Neural crest cell (in vitro differentiated cells): ENCODE measurements around the gene GRXCR2. TPM values are rescaled to one million over a fixed set of nuclear protein-coding genes. Genes with fewer than 3 reads are reported as not detected.

ENCODE experiments used
- DNase-seq: peaks from one replicate; pipeline ENCODE4 v3.0.0; 2021; ENCODE audit warnings: low read depth, mixed read lengths, low spot score
- H3K27ac Mint-ChIP-seq: one replicate; pipeline ENCODE4 v1.8.0; 2021; ENCODE audit warnings: mild to moderate bottlenecking, mixed read lengths; ENCODE audit not compliant: unreplicated experiment
- H3K27me3 Mint-ChIP-seq: 2 replicates; pipeline ENCODE4 v1.8.0; 2021; ENCODE audit warnings: low read depth, mild to moderate bottlenecking, mixed read lengths
- H3K36me3 Mint-ChIP-seq: 2 replicates; pipeline ENCODE4 v1.8.0; 2021; ENCODE audit warnings: low read depth, mild to moderate bottlenecking, mixed read lengths
- H3K4me1 Mint-ChIP-seq: 2 replicates; pipeline ENCODE4 v1.8.0; 2021; ENCODE audit warnings: mixed read lengths
- H3K4me3 Mint-ChIP-seq: one replicate; pipeline ENCODE4 v1.8.0; 2021; ENCODE audit warnings: mild to moderate bottlenecking, mixed read lengths
- H3K9me3 Mint-ChIP-seq: 2 replicates; pipeline ENCODE4 v1.8.0; 2021; ENCODE audit warnings: mixed read lengths
- total RNA-seq: library from RNA; stranded (reverse); gene quantifications from 2 replicates; pipeline ENCODE4 v1.2.1, GENCODE V29; 2021
- TF ChIP-seq, protein P1 (sequence below): fragments of 200-600 bp; sonication (generic); conservative IDR thresholded peaks from 2 replicates; pipeline ENCODE4 v1.5.0; 2021; ENCODE audit warnings: antibody characterized with exemption, mild to moderate bottlenecking

GRXCR2 gene
- total RNA-seq, 1 donor from 2014 or later, result not detected

DNA sequence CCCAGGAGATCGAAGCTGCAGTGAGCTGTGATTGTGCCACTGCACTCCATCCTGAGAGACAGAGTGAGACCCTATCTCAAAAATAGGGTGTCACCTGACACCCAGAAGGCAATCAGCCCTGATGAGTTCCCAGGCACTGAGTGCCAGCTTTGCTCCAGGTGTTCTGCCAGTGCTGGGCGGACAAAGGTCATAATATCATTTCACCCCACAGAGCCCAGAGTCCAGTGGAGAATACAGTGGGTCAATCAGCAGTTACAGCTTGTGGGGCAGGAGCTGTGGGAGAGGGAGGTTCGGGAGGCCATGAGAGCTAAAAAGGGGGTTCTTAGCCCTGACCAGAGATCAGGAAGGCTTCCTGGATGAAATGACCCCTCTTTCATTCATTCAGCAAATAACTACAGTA is 39.2 kb upstream of the GRXCR2 start:
- H3K27ac Mint-ChIP-seq, result no peak overlapping the region
- TF ChIP-seq, protein P1, sequence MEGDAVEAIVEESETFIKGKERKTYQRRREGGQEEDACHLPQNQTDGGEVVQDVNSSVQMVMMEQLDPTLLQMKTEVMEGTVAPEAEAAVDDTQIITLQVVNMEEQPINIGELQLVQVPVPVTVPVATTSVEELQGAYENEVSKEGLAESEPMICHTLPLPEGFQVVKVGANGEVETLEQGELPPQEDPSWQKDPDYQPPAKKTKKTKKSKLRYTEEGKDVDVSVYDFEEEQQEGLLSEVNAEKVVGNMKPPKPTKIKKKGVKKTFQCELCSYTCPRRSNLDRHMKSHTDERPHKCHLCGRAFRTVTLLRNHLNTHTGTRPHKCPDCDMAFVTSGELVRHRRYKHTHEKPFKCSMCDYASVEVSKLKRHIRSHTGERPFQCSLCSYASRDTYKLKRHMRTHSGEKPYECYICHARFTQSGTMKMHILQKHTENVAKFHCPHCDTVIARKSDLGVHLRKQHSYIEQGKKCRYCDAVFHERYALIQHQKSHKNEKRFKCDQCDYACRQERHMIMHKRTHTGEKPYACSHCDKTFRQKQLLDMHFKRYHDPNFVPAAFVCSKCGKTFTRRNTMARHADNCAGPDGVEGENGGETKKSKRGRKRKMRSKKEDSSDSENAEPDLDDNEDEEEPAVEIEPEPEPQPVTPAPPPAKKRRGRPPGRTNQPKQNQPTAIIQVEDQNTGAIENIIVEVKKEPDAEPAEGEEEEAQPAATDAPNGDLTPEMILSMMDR, result no peak
- H3K27me3 Mint-ChIP-seq, result no peaks in the 10 kb centered on the region
- H3K4me1 Mint-ChIP-seq, result peaks cover 19% of the 10 kb centered on the region
- DNase-seq, result no peak
- peaks cover under 1% of the 10 kb centered on the region for H3K9me3 Mint-ChIP-seq
- no peaks in the 10 kb centered on the region for H3K36me3 Mint-ChIP-seq
- H3K4me3 Mint-ChIP-seq, result no peak overlapping the region

DNA sequence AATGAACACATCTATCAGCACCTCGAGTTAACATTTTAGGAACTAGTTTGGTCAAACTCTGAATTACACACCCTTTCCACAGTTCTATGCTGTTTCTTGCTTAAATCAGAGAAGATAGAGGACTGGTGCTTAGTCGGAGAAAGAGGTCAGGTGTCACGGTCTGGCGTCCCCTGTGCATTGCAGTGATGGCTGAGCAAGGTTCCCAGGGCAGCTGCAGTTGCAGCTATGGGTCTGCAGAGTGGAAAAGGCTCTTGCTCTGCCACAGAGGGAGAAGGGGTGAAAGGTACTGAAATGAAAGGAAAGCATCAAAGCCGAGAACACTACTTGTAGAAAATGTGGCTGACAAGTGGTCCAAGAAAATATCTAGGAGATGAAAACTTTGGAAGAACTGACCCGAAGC is 38.4 kb upstream of the GRXCR2 start:
- DNase-seq, result no peak
- Mint-ChIP-seq H3K4me3 (no peak overlapping the region), H3K27me3 (no peaks in the 10 kb centered on the region), H3K36me3 (no peaks in the 10 kb centered on the region), H3K27ac (no peak overlapping the region), H3K9me3 (no peaks in the 10 kb centered on the region), H3K4me1 (peaks cover 11% of the 10 kb centered on the region)
- TF ChIP-seq, protein P1, result no peak

DNA sequence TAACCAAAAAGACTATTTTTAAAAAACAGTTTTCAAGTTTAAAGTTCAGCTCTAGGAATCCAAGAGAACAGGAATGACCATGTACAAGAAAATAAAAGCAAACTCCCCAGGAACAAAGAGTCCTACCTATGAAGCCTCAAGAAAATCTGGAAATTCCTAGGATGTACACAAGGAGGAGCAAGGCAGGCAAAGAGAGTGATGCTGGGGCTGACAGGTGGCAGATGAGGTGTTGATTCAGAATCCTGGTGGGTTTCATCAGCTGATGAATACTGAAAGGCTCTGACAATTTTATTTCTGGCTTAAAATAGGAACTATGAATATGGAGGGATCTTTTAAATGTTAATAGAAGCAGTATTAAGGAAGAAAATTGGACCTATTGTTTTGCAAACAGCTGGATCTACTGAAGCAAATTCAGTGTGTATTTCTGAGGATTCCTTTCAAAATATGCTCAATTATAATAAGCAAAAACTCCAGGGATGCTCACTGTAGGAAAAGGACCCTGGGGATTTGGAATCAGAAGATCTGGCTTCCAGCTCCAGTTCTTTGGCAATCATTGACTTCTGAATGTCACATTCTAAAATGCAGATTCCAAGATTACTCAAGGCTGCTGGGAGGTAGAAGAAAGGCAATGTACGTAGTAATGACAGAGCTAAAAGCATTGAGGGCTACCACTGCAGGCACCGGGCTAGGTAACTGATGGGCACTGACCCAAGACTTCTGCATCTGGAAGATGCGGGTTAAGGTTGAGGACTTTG is 35.6 kb upstream of the GRXCR2 start:
- H3K36me3 Mint-ChIP-seq, result no peaks in the 10 kb centered on the region
- H3K4me3 Mint-ChIP-seq, result no peak overlapping the region
- no peak for DNase-seq

DNA sequence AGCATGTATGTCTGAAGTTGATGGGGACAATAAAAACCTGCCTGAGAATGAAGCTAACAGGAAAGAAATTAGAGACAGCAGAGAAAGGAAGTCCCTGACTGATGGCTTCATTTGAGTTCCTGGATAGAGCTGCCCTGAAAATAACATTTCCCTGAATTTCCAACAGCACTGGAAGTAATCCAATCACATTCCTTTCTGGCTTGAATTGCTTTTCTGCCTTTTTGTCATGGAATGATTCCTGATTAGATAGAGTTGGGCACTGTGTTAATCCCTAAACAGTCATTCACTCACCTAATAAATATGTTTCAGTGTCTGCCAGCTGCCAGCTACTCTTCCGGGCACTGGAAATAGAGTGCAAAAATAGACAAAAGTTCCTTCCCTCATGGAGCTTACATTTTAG is 33.6 kb upstream of the GRXCR2 start:
- no peaks in the 10 kb centered on the region for H3K36me3 Mint-ChIP-seq
- H3K27ac Mint-ChIP-seq, result no peak overlapping the region
- DNase-seq, result no peak
- TF ChIP-seq, protein P1, result no peak
- no peaks in the 10 kb centered on the region for H3K27me3 Mint-ChIP-seq
- H3K9me3 Mint-ChIP-seq, result no peaks in the 10 kb centered on the region
- H3K4me1 Mint-ChIP-seq, result no peaks in the 10 kb centered on the region
- no peak overlapping the region for H3K4me3 Mint-ChIP-seq

More for the DNA sequence above, 35.6 kb upstream of the GRXCR2 start:
- Mint-ChIP-seq H3K4me1 (no peaks in the 10 kb centered on the region), H3K9me3 (no peaks in the 10 kb centered on the region), H3K27ac (no peak overlapping the region), H3K27me3 (no peaks in the 10 kb centered on the region)
- TF ChIP-seq, protein P1, result peak; percentile 37

DNA sequence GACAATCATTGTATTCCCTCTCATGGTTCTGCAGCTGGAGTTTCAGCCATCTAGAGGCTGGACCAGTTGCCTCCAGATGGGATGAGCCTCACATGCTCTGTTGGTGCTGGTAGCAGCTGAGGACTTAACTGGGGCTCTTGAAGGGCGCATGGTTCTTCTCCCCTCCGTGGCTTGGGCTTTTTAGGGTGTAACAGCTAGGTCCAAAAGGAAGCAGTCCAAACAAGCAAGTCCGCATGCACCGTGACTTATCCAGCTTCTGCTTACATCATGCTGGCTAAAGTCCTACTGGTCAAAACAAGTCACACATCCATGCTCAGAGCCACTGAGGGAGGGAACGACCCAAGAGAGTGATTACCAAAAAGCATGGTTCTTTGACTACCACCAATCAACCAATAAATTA is 31.9 kb upstream of the GRXCR2 start:
- H3K4me1 Mint-ChIP-seq, result no peaks in the 10 kb centered on the region
- peaks cover 2% of the 10 kb centered on the region for H3K9me3 Mint-ChIP-seq
- no peaks in the 10 kb centered on the region for H3K27me3 Mint-ChIP-seq
- TF ChIP-seq, protein P1, result no peak
- no peak overlapping the region for H3K4me3 Mint-ChIP-seq
- peaks cover 3% of the 10 kb centered on the region for H3K36me3 Mint-ChIP-seq
- no peak overlapping the region for H3K27ac Mint-ChIP-seq
- no peak for DNase-seq
